ENCODE results near the gene CPSF2.

Gene CPSF2

GRCh38 chr14:92121670-92122350 lies at the start of gene CPSF2, which contains the start of gene NDUFB1:
CPSF2 (plus strand) TSS chr14:92121969; CDS start chr14:92130985, 9,016 bp downstream.
NDUFB1 (minus strand) TSS chr14:92121706; CDS start chr14:92117637, 4,069 bp downstream.
- H3K9me3 Mint-ChIP-seq = no peaks in the 10 kb centered on the region
- peak within 1 kb of the TSS; percentile 90 for H3K4me3 Mint-ChIP-seq
- no peaks in the 10 kb centered on the region for H3K27me3 Mint-ChIP-seq (ENCODE audit: low read depth)
- H3K4me1 Mint-ChIP-seq (ENCODE audit: low read depth) = peaks cover 31% of the 10 kb centered on the region
- peak; percentile 80 for DNase-seq (ENCODE audit: low spot score)
- H3K36me3 Mint-ChIP-seq (ENCODE audit: low read depth) = peaks cover 22% of the 10 kb centered on the region
- H3K27ac Mint-ChIP-seq = peak within 1 kb of the TSS; percentile 97

- Mint-ChIP-seq H3K9me3 (no peaks in the 10 kb centered on the region), H3K4me1 (ENCODE audit: low read depth) (peaks cover 2% of the 10 kb centered on the region), H3K4me3 (no peak overlapping the region), H3K27ac (no peak overlapping the region), H3K36me3 (ENCODE audit: low read depth) (peaks cover 9% of the 10 kb centered on the region), H3K27me3 (ENCODE audit: low read depth) (no peaks in the 10 kb centered on the region)
- DNase-seq (ENCODE audit: low spot score) = no peak
Observed at GRCh38 chr14:92074555-92074954, 47.2 kb upstream of the CPSF2 start.

- Mint-ChIP-seq H3K27ac (no peak overlapping the region), H3K36me3 (ENCODE audit: low read depth) (peaks cover 30% of the 10 kb centered on the region), H3K27me3 (ENCODE audit: low read depth) (no peaks in the 10 kb centered on the region), H3K4me3 (no peak overlapping the region), H3K4me1 (ENCODE audit: low read depth) (no peaks in the 10 kb centered on the region), H3K9me3 (no peaks in the 10 kb centered on the region)
- DNase-seq (ENCODE audit: low spot score) = no peak
Observed at GRCh38 chr14:92088494-92088893, 33.3 kb upstream of the CPSF2 start.

- H3K27ac Mint-ChIP-seq = no peak overlapping the region
- no peak for DNase-seq (ENCODE audit: low spot score)
- H3K4me3 Mint-ChIP-seq = no peak overlapping the region
- no peaks in the 10 kb centered on the region for H3K27me3 Mint-ChIP-seq (ENCODE audit: low read depth)
- H3K4me1 Mint-ChIP-seq (ENCODE audit: low read depth) = no peaks in the 10 kb centered on the region
- H3K9me3 Mint-ChIP-seq = no peaks in the 10 kb centered on the region
- peaks cover 20% of the 10 kb centered on the region for H3K36me3 Mint-ChIP-seq (ENCODE audit: low read depth)
Observed at GRCh38 chr14:92093320-92093719, 28.4 kb upstream of the CPSF2 start.

GRCh38 chr14:92099802-92100201 lies 22.0 kb upstream of the CPSF2 start:
- Mint-ChIP-seq H3K4me1 (ENCODE audit: low read depth) (peaks cover 16% of the 10 kb centered on the region), H3K4me3 (no peak overlapping the region), H3K36me3 (ENCODE audit: low read depth) (peaks cover 4% of the 10 kb centered on the region), H3K27me3 (ENCODE audit: low read depth) (no peaks in the 10 kb centered on the region), H3K27ac (no peak overlapping the region), H3K9me3 (no peaks in the 10 kb centered on the region)
- DNase-seq (ENCODE audit: low spot score) = no peak

DNA sequence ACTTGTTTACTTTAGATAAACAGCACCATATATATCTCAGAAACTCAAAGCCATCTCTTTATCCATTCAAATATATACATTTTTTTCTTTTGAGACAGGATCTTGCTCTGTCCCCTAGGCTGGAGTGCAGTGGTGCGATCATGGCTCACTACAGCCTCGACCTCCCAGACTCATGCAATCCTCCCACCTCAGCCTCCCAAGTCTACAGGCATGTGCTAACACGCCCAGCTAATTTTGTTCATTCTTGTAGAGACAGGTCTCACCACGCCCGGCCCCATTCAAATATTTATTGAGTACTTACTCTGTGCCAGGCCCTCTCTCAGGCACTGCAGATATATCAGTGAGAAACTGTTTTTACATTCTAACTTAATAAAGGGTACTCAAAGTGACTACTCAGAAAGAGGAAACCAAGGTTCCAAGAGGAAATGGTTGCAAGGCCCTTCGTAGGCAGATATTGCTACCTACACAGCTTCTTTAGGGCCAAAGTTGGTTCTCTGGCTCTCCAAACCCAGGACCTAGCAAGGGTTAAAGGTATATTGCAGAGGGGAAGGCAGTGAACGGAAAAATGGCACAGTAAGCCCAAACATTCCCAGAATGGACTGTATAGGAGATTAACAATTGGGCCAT lies 18.3 kb upstream of the CPSF2 start:
- no peak overlapping the region for H3K27ac Mint-ChIP-seq
- H3K4me1 Mint-ChIP-seq (ENCODE audit: low read depth) = peaks cover 22% of the 10 kb centered on the region
- no peaks in the 10 kb centered on the region for H3K9me3 Mint-ChIP-seq
- H3K4me3 Mint-ChIP-seq = no peak overlapping the region
- no peak for DNase-seq (ENCODE audit: low spot score)
- peaks cover 2% of the 10 kb centered on the region for H3K36me3 Mint-ChIP-seq (ENCODE audit: low read depth)
- no peaks in the 10 kb centered on the region for H3K27me3 Mint-ChIP-seq (ENCODE audit: low read depth)

GRCh38 chr14:92105073-92105892 lies 16.5 kb upstream of the CPSF2 start:
- no peaks in the 10 kb centered on the region for H3K9me3 Mint-ChIP-seq
- H3K4me1 Mint-ChIP-seq (ENCODE audit: low read depth) = peaks cover 23% of the 10 kb centered on the region
- H3K4me3 Mint-ChIP-seq = peak overlapping the region; percentile 93
- no peaks in the 10 kb centered on the region for H3K36me3 Mint-ChIP-seq (ENCODE audit: low read depth)
- no peaks in the 10 kb centered on the region for H3K27me3 Mint-ChIP-seq (ENCODE audit: low read depth)
- DNase-seq (ENCODE audit: low spot score) = no peak
- peak overlapping the region; percentile 91 for H3K27ac Mint-ChIP-seq

- H3K27me3 Mint-ChIP-seq (ENCODE audit: low read depth) = no peaks in the 10 kb centered on the region
- H3K4me3 Mint-ChIP-seq = peak overlapping the region; percentile 93
- no peaks in the 10 kb centered on the region for H3K36me3 Mint-ChIP-seq (ENCODE audit: low read depth)
- peaks cover 23% of the 10 kb centered on the region for H3K4me1 Mint-ChIP-seq (ENCODE audit: low read depth)
- peak overlapping the region; percentile 91 for H3K27ac Mint-ChIP-seq
- no peaks in the 10 kb centered on the region for H3K9me3 Mint-ChIP-seq
- no peak for DNase-seq (ENCODE audit: low spot score)
Observed at GRCh38 chr14:92105893-92106142, 16.0 kb upstream of the CPSF2 start.

DNA sequence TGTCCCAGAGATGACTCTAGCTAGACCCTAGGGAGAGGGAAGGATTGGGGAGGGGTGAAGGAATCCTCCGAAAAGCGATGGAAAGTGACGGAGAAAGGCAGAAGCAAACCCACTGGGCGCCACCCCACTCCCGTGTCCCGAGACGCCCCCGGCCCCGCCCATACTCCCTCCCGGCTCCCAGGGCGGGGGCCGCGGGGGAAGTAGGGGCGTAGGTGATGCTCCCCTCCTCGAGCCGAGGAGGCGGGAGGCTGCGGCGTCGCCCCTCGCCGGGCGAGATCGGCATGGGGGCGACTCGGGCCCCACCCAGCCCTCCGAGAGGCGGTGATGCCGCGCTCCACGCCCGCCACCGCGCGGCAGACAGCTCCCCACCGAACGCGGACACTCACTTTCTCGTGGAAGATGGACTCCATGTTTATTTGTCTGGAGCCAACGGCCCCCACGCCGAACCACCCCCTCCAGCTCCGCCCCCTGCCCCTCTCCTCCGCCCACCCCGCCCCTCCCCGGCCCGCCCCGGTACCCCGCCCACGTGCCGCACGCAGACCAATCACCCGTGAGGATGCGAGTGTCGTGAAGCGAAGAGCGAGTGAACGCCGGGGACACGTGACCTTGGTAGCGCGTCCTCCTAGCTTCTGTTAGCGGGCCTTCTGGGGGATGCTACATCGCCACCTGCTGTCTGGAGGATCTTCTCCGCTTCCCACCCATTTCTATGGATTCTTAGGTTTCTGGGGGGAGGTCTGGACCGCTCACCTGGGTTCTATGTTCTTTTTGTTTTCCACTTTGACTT lies 15.4 kb upstream of the CPSF2 start, which contains the start of gene ATXN3:
ATXN3 (minus strand) TSS at position 440 of the 784 bp plus-strand sequence; CDS start at position 410, 30 bp downstream.
- Mint-ChIP-seq H3K27ac (peak within 1 kb of the TSS; percentile 91), H3K4me3 (peak within 1 kb of the TSS; percentile 93), H3K36me3 (ENCODE audit: low read depth) (no peaks in the 10 kb centered on the region), H3K27me3 (ENCODE audit: low read depth) (no peaks in the 10 kb centered on the region), H3K4me1 (ENCODE audit: low read depth) (peaks cover 23% of the 10 kb centered on the region), H3K9me3 (no peaks in the 10 kb centered on the region)
- peak; percentile 96 for DNase-seq (ENCODE audit: low spot score)

DNA sequence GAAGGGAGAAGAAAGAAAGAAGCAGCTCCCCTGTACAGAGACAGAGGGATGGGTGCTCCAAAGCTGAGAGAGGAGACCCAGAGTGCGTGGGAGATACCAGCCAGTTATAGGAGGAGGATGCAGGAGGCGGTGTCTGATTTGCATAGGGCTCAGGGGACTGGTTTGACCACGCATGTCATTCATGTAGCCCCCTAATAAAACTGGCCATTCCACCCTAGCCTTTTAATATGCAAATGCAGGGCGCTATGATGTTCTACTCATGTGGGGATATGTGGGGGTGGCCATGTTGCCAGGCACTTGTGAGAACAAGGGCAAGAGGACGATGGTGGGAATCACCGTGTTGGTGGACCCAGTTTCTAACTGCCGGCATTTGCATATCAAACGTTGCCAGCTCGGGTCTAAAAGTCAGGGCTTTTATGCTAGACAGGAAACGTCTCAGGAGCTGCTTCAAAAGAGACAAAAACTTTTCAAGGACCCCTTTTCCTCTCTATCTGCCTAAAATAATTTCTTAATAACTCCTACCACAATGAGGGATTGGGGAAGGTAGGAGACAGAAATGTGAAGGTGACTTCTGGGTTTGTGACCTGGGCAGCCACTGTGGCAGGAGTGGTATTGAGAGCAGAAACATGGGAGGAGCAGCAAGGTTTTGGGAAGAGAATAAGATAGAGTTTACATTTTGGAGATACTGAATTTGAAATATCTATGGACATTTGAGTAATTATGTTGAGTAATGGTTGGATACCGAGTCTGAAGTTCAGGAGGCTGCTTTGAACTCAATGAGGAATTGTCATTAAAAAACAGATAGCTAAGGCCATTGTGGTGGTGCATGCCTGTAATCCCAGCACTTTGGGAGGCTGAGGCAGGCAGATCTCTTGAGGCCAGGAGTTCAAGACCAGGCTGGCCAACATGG lies 13.2 kb upstream of the CPSF2 start:
- Mint-ChIP-seq H3K9me3 (no peaks in the 10 kb centered on the region), H3K36me3 (ENCODE audit: low read depth) (no peaks in the 10 kb centered on the region), H3K27me3 (ENCODE audit: low read depth) (no peaks in the 10 kb centered on the region), H3K27ac (no peak overlapping the region), H3K4me3 (no peak overlapping the region), H3K4me1 (ENCODE audit: low read depth) (peaks cover 14% of the 10 kb centered on the region)
- peak; percentile 9 for DNase-seq (ENCODE audit: low spot score)

DNA sequence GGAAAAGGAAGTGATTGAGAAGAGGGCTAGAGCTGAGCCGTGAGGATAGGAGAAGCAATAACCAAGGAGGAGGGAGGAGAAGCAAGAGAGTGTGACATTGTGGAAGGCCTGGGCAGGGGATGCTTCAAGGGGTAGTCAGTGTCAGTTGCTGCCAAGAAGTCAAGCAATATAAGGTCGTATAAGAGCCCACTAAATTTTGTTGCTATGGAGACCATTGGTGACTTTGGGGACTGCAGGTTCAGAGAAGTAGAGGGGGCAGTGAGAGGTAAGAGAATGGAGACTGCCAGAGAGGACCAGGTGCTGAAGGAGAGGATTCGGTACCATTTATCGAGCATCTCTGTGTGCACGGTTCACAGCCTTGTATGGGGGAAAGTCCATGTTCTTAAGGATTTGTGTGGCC lies 12.3 kb upstream of the CPSF2 start:
- DNase-seq (ENCODE audit: low spot score) = no peak
- no peaks in the 10 kb centered on the region for H3K36me3 Mint-ChIP-seq (ENCODE audit: low read depth)
- no peaks in the 10 kb centered on the region for H3K27me3 Mint-ChIP-seq (ENCODE audit: low read depth)
- H3K4me1 Mint-ChIP-seq (ENCODE audit: low read depth) = peaks cover 10% of the 10 kb centered on the region
- no peak overlapping the region for H3K27ac Mint-ChIP-seq
- no peaks in the 10 kb centered on the region for H3K9me3 Mint-ChIP-seq
- no peak overlapping the region for H3K4me3 Mint-ChIP-seq

DNA sequence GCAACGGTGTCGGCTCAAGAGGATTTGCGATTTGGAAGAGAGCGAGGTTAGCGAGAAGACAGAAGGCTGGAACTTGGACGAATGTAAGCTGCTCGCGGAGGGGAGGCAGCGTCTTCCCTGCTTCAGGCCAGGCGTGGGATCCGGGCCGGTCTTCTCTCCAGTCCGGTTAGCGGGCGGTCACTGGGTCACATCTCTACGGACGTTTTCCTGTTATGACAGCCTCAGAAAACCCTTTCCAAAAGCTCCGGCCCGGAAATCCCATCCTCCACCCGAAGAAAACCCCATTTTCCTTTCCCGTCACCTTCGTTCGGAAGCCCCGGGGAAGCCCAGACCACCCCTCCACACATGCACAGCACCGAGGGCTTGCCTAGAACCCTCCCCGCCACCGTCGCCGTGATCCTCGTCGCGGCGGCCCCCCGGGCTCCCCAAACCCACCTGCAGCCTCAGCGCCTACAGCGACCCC lies 531 bp upstream of the CPSF2 start:
- H3K36me3 Mint-ChIP-seq (ENCODE audit: low read depth) = peaks cover 25% of the 10 kb centered on the region
- H3K27ac Mint-ChIP-seq = peak overlapping the region; percentile 97
- DNase-seq (ENCODE audit: low spot score) = no peak
- peaks cover 32% of the 10 kb centered on the region for H3K4me1 Mint-ChIP-seq (ENCODE audit: low read depth)
- no peaks in the 10 kb centered on the region for H3K9me3 Mint-ChIP-seq
- H3K4me3 Mint-ChIP-seq = peak overlapping the region; percentile 90
- no peaks in the 10 kb centered on the region for H3K27me3 Mint-ChIP-seq (ENCODE audit: low read depth)

GRCh38 chr14:92122351-92122677 lies 545 bp downstream of the CPSF2 start:
- peak overlapping the region; percentile 90 for H3K4me3 Mint-ChIP-seq
- no peaks in the 10 kb centered on the region for H3K27me3 Mint-ChIP-seq (ENCODE audit: low read depth)
- no peaks in the 10 kb centered on the region for H3K9me3 Mint-ChIP-seq
- DNase-seq (ENCODE audit: low spot score) = no peak
- peaks cover 35% of the 10 kb centered on the region for H3K4me1 Mint-ChIP-seq (ENCODE audit: low read depth)
- H3K27ac Mint-ChIP-seq = peak overlapping the region; percentile 97
- peaks cover 25% of the 10 kb centered on the region for H3K36me3 Mint-ChIP-seq (ENCODE audit: low read depth)
